OCI-M2 (cell line): ENCODE results near the gene SLC45A2.
"Not testable (repeated sequence)": the region's sequence is repeated elsewhere in the genome, so short reads cannot be mapped to it uniquely, and the experiment has no call there.

Experiments used
- DNase-seq: peaks from one replicate; lab custom pipeline; 2025; ENCODE audit not compliant: unreplicated experiment; lab: John Stamatoyannopoulos, UW

SLC45A2 gene

GRCh38 chr5:33929925-33930690 is 54.4 kb downstream of the SLC45A2 start:
- no peak for DNase-seq

GRCh38 chr5:33928283-33928682 is 56.2 kb downstream of the SLC45A2 start:
- no peak for DNase-seq

- DNase-seq: no peak
These were observed 56.8 kb downstream of the SLC45A2 start for GRCh38 chr5:33927685-33928084.

- no peak for DNase-seq
These were observed 59.2 kb downstream of the SLC45A2 start for GRCh38 chr5:33925278-33925677.

- no peak for DNase-seq
These were observed 63.5 kb downstream of the SLC45A2 start for GRCh38 chr5:33921002-33921401.

GRCh38 chr5:33914844-33915243 is 69.6 kb downstream of the SLC45A2 start:
- not testable (repeated sequence) for DNase-seq

GRCh38 chr5:33906248-33906647 is 78.2 kb downstream of the SLC45A2 start:
- DNase-seq: not testable (repeated sequence)

GRCh38 chr5:33905381-33905780 is 79.1 kb downstream of the SLC45A2 start:
- no peak for DNase-seq

GRCh38 chr5:33903118-33903517 is 81.4 kb downstream of the SLC45A2 start:
- no peak for DNase-seq

GRCh38 chr5:33901156-33901555 is 83.3 kb downstream of the SLC45A2 start:
- no peak for DNase-seq
